Endothelial cell of umbilical vein (primary cell): ENCODE data around the gene MLIP.
"Not testable (repeated sequence)": the region's sequence is repeated elsewhere in the genome, so short reads cannot be mapped to it uniquely, and the experiment has no call there.

Source experiments
- CTCF ChIP-seq, 2 donors: IDR thresholded peaks; 1 replicate in 1 of 2; 2 replicates in 1 of 2; pipeline ENCODE4 v1.5.1; 2011; ENCODE audit warnings: low read length in 2 of 2, mild to moderate bottlenecking in 2 of 2, moderate library complexity in 2 of 2, control low read depth in 1 of 2, inconsistent platforms in 1 of 2, low read depth in 1 of 2; ENCODE audit not compliant: insufficient read depth in 1 of 2; ENCODE audit errors: extremely low read depth in 1 of 2
- EZH2 ChIP-seq: IDR thresholded peaks from 2 replicates; pipeline ENCODE4 v1.6.1; 2012; ENCODE audit warnings: borderline replicate concordance, low read depth, mild to moderate bottlenecking, moderate library complexity, low read length, inconsistent platforms; ENCODE audit not compliant: severe bottlenecking
- MAX ChIP-seq: IDR thresholded peaks from 2 replicates; pipeline ENCODE4 v1.6.1; 2011; ENCODE audit not compliant: insufficient read depth, insufficient read length
- POLR2A ChIP-seq: IDR thresholded peaks from 2 replicates; pipeline ENCODE4 v1.6.1; 2012; ENCODE audit warnings: low read depth, mild to moderate bottlenecking, control low read depth, low read length

- TF ChIP-seq CTCF (IDR thresholded peaks at IDR 0.05; ENCODE audit: extremely low read depth in 1 of 2, insufficient read depth in 1 of 2, low read depth in 1 of 2, low read length in 2 of 2); POLR2A; MAX; EZH2: not testable (repeated sequence)
These were observed 138.6 kb downstream of the MLIP start for GRCh38 chr6:54249812-54250211.
